Measurements from ENCODE around the gene ZC3H18. TPM values are rescaled to one million over a fixed set of nuclear protein-coding genes. Genes with fewer than 3 reads are reported as not detected.
"Not testable (repeated sequence)": the region's sequence is repeated elsewhere in the genome, so short reads cannot be mapped to it uniquely, and the experiment has no call there.

Gene ZC3H18
- total RNA-seq, 5 donors from 2014 or later (not counting 1 experiment from before 2014, with no cell fraction given), result 87.0 to 111 (median 91.5) TPM

- H3K9me3 Mint-ChIP-seq; H3K4me1 ChIP-seq (ENCODE audit: control insufficient read depth in 1 of 2, extremely low read depth in 1 of 2, insufficient read depth in 2 of 2, low read length in 2 of 2); H3K4me3 ChIP-seq (ENCODE audit: control insufficient read depth in 1 of 2, extremely low read depth in 1 of 2, low read length in 1 of 2); POLR2A ChIA-PET; H3K36me3 ChIP-seq (ENCODE audit: control insufficient read depth in 2 of 2, extremely low read depth in 1 of 2, insufficient read depth in 1 of 2, low read length in 1 of 2); H3K27ac ChIP-seq (ENCODE audit: low read length); H3K27me3 Mint-ChIP-seq; H3K36me3 Mint-ChIP-seq; DNase-seq; H3K27me3 ChIP-seq (replicated peaks in 1 of 2; ENCODE audit: control insufficient read depth in 2 of 2, extremely low read depth in 1 of 2, insufficient read depth in 2 of 2, low read length in 1 of 2); H3K27ac Mint-ChIP-seq; ATAC-seq (replicated peaks in 1 of 4); H3K4me1 Mint-ChIP-seq; CTCF ChIA-PET; H3K9me3 ChIP-seq; H3K4me3 Mint-ChIP-seq: not testable (repeated sequence)
- 80% methylated on average over 1 of the region's 8 CpGs for WGBS (ENCODE audit: insufficient coverage)
Observed at GRCh38 chr16:88669493-88669892, 99.3 kb downstream of the ZC3H18 start.

GRCh38 chr16:88669980-88670379 lies 99.8 kb downstream of the ZC3H18 start:
- no peak overlapping the region for H3K4me3 Mint-ChIP-seq
- no peak overlapping the region for H3K4me3 ChIP-seq (ENCODE audit: control insufficient read depth in 1 of 2, extremely low read depth in 1 of 2, low read length in 1 of 2)
- DNase-seq (no peak), ATAC-seq (replicated peaks in 1 of 4) (no peak)
- H3K4me1 Mint-ChIP-seq, result peaks cover 0 to 4% (median 1%) of the 10 kb centered on the region in 3 donors
- H3K9me3 ChIP-seq, result no peaks in the 10 kb centered on the region
- H3K27me3 Mint-ChIP-seq, result no peaks in the 10 kb centered on the region
- CTCF ChIA-PET, result no interaction called here
- POLR2A ChIA-PET, result interaction anchor here in 1 of 2 donors (0.5 kb wide), 1 partner anchor 10 kb away, joined by 14 read pairs; no protein-coding TSS in a partner anchor
- H3K27me3 ChIP-seq (replicated peaks in 1 of 2; ENCODE audit: control insufficient read depth in 2 of 2, extremely low read depth in 1 of 2, insufficient read depth in 2 of 2, low read length in 1 of 2), result no peaks in the 10 kb centered on the region
- no peaks in the 10 kb centered on the region for H3K4me1 ChIP-seq (ENCODE audit: control insufficient read depth in 1 of 2, extremely low read depth in 1 of 2, insufficient read depth in 2 of 2, low read length in 2 of 2)
- no peak overlapping the region for H3K27ac ChIP-seq (ENCODE audit: low read length)
- no peak overlapping the region for H3K27ac Mint-ChIP-seq
- WGBS (ENCODE audit: insufficient coverage), result 95% methylated on average over 4 of the region's 10 CpGs
- peaks cover 4 to 7% of the 10 kb centered on the region in 2 donors for H3K36me3 ChIP-seq (ENCODE audit: control insufficient read depth in 2 of 2, extremely low read depth in 1 of 2, insufficient read depth in 1 of 2, low read length in 1 of 2)
- no peaks in the 10 kb centered on the region for H3K9me3 Mint-ChIP-seq
- H3K36me3 Mint-ChIP-seq, result peaks cover 3% of the 10 kb centered on the region

GRCh38 chr16:88671806-88672205 lies 101.6 kb downstream of the ZC3H18 start:
- Mint-ChIP-seq H3K9me3 (no peaks in the 10 kb centered on the region), H3K27ac (no peak overlapping the region), H3K36me3 (peaks cover 3% of the 10 kb centered on the region), H3K27me3 (no peaks in the 10 kb centered on the region), H3K4me3 (no peak overlapping the region), H3K4me1 (no peaks in the 10 kb centered on the region)
- Histone ChIP-seq H3K4me1 (ENCODE audit: control insufficient read depth in 1 of 2, extremely low read depth in 1 of 2, insufficient read depth in 2 of 2, low read length in 2 of 2) (no peaks in the 10 kb centered on the region), H3K27ac (ENCODE audit: low read length) (no peak overlapping the region), H3K36me3 (ENCODE audit: control insufficient read depth in 2 of 2, extremely low read depth in 1 of 2, insufficient read depth in 1 of 2, low read length in 1 of 2) (peaks cover 15 to 19% of the 10 kb centered on the region in 2 donors), H3K9me3 (no peaks in the 10 kb centered on the region), H3K27me3 (replicated peaks in 1 of 2; ENCODE audit: control insufficient read depth in 2 of 2, extremely low read depth in 1 of 2, insufficient read depth in 2 of 2, low read length in 1 of 2) (no peaks in the 10 kb centered on the region), H3K4me3 (ENCODE audit: control insufficient read depth in 1 of 2, extremely low read depth in 1 of 2, low read length in 1 of 2) (no peak overlapping the region)
- POLR2A ChIA-PET, result interaction anchor here in 1 of 2 donors (0.5 kb wide), 1 partner anchor 23 kb away, joined by 4 read pairs; no protein-coding TSS in a partner anchor
- DNase-seq (no peak), ATAC-seq (replicated peaks in 1 of 4) (no peak)
- WGBS (ENCODE audit: insufficient coverage), result 90% methylated on average over 18 of the region's 23 CpGs
- CTCF ChIA-PET, result no interaction called here

GRCh38 chr16:88672776-88673175 lies 102.6 kb downstream of the ZC3H18 start:
- H3K27ac Mint-ChIP-seq, result no peak overlapping the region
- no peaks in the 10 kb centered on the region for H3K9me3 Mint-ChIP-seq
- ATAC-seq (replicated peaks in 1 of 4) (no peak), DNase-seq (no peak)
- Histone ChIP-seq H3K27me3 (replicated peaks in 1 of 2; ENCODE audit: control insufficient read depth in 2 of 2, extremely low read depth in 1 of 2, insufficient read depth in 2 of 2, low read length in 1 of 2) (no peaks in the 10 kb centered on the region), H3K4me3 (ENCODE audit: control insufficient read depth in 1 of 2, extremely low read depth in 1 of 2, low read length in 1 of 2) (no peak overlapping the region), H3K4me1 (ENCODE audit: control insufficient read depth in 1 of 2, extremely low read depth in 1 of 2, insufficient read depth in 2 of 2, low read length in 2 of 2) (no peaks in the 10 kb centered on the region), H3K9me3 (no peaks in the 10 kb centered on the region), H3K36me3 (ENCODE audit: control insufficient read depth in 2 of 2, extremely low read depth in 1 of 2, insufficient read depth in 1 of 2, low read length in 1 of 2) (peaks cover 25 to 27% of the 10 kb centered on the region in 2 donors), H3K27ac (ENCODE audit: low read length) (no peak overlapping the region)
- no peaks in the 10 kb centered on the region for H3K4me1 Mint-ChIP-seq
- peaks cover 3% of the 10 kb centered on the region for H3K36me3 Mint-ChIP-seq
- ChIA-PET CTCF (interaction anchor here in 1 of 2 donors (0.7 kb wide), 1 partner anchor 87 kb away, joined by 3 read pairs; no protein-coding TSS in a partner anchor), POLR2A (no interaction called here)
- H3K4me3 Mint-ChIP-seq, result no peak overlapping the region
- 92% methylated on average over 5 of the region's 11 CpGs for WGBS (ENCODE audit: insufficient coverage)
- H3K27me3 Mint-ChIP-seq, result no peaks in the 10 kb centered on the region

- Mint-ChIP-seq H3K27ac (no peak overlapping the region), H3K4me1 (no peaks in the 10 kb centered on the region), H3K27me3 (no peaks in the 10 kb centered on the region), H3K36me3 (no peaks in the 10 kb centered on the region), H3K4me3 (no peak overlapping the region), H3K9me3 (no peaks in the 10 kb centered on the region)
- ATAC-seq (replicated peaks in 1 of 4) (no peak), DNase-seq (no peak)
- Histone ChIP-seq H3K27ac (ENCODE audit: low read length) (no peak overlapping the region), H3K36me3 (ENCODE audit: control insufficient read depth in 2 of 2, extremely low read depth in 1 of 2, insufficient read depth in 1 of 2, low read length in 1 of 2) (peaks cover 29 to 36% of the 10 kb centered on the region in 2 donors), H3K9me3 (no peaks in the 10 kb centered on the region), H3K27me3 (replicated peaks in 1 of 2; ENCODE audit: control insufficient read depth in 2 of 2, extremely low read depth in 1 of 2, insufficient read depth in 2 of 2, low read length in 1 of 2) (no peaks in the 10 kb centered on the region), H3K4me3 (ENCODE audit: control insufficient read depth in 1 of 2, extremely low read depth in 1 of 2, low read length in 1 of 2) (no peak overlapping the region), H3K4me1 (ENCODE audit: control insufficient read depth in 1 of 2, extremely low read depth in 1 of 2, insufficient read depth in 2 of 2, low read length in 2 of 2) (peaks cover 0 to 6% of the 10 kb centered on the region in 2 experiments)
- ChIA-PET POLR2A (no interaction called here), CTCF (no interaction called here)
- WGBS (ENCODE audit: insufficient coverage), result 87% methylated on average over 9 of the region's 19 CpGs
Observed at GRCh38 chr16:88673716-88674379, 103.6 kb downstream of the ZC3H18 start.

GRCh38 chr16:88676502-88677242 lies 106.5 kb downstream of the ZC3H18 start:
- H3K27me3 Mint-ChIP-seq, result no peaks in the 10 kb centered on the region
- CTCF ChIA-PET, result no interaction called here
- no peaks in the 10 kb centered on the region for H3K9me3 ChIP-seq
- H3K4me1 Mint-ChIP-seq, result peaks cover 9 to 13% (median 12%) of the 10 kb centered on the region in 3 donors
- DNase-seq (no peak), ATAC-seq (replicated peaks in 1 of 4) (no peak)
- H3K36me3 Mint-ChIP-seq, result no peaks in the 10 kb centered on the region
- no peaks in the 10 kb centered on the region for H3K27me3 ChIP-seq (replicated peaks in 1 of 2; ENCODE audit: control insufficient read depth in 2 of 2, extremely low read depth in 1 of 2, insufficient read depth in 2 of 2, low read length in 1 of 2)
- POLR2A ChIA-PET, result no interaction called here
- no peak overlapping the region for H3K4me3 ChIP-seq (ENCODE audit: control insufficient read depth in 1 of 2, extremely low read depth in 1 of 2, low read length in 1 of 2)
- H3K4me1 ChIP-seq (ENCODE audit: control insufficient read depth in 1 of 2, extremely low read depth in 1 of 2, insufficient read depth in 2 of 2, low read length in 2 of 2), result peaks cover 10 to 25% of the 10 kb centered on the region in 2 experiments
- no peak overlapping the region for H3K27ac Mint-ChIP-seq
- H3K27ac ChIP-seq (ENCODE audit: low read length), result no peak overlapping the region
- H3K36me3 ChIP-seq (ENCODE audit: control insufficient read depth in 2 of 2, extremely low read depth in 1 of 2, insufficient read depth in 1 of 2, low read length in 1 of 2), result peaks cover 35 to 52% of the 10 kb centered on the region in 2 donors
- no peak overlapping the region for H3K4me3 Mint-ChIP-seq
- 93% methylated on average over 13 of the region's 22 CpGs for WGBS (ENCODE audit: insufficient coverage)
- no peaks in the 10 kb centered on the region for H3K9me3 Mint-ChIP-seq

Data from T-cell (primary cell).